ENCODE results near the gene HELZ2. TPM values are rescaled to one million over a fixed set of nuclear protein-coding genes. Genes with fewer than 3 reads are reported as not detected.

The HELZ2 gene
- total and polyA plus RNA-seq, 10 of the 15 experiments (the other 5 are each of a cell fraction or from before 2014, with no cell fraction given), result 0.05 to 33.3 (median 6.2) TPM

- TF ChIP-seq ZBTB11 (CRISPR knock-in tag; IDR thresholded peaks at IDR 0.05) (no peak), KAT2A (conservative IDR thresholded peaks at IDR 0.05; ENCODE audit: control insufficient read depth, low read depth, low read length) (no peak), IKZF2 (IDR thresholded peaks at IDR 0.05) (no peak)
Measured at GRCh38 chr20:63582382-63583063, 8.5 kb upstream of the HELZ2 start (continued).

- H3K36me3 ChIP-seq (ENCODE audit: control insufficient read depth in 2 of 2, insufficient read depth in 2 of 2, low read length in 1 of 2), result no peaks in the 10 kb centered on the region
- no peaks in the 10 kb centered on the region for H3K9me3 ChIP-seq (replicated peaks; ENCODE audit: control insufficient read depth, insufficient read depth, low read length)
- RAD21 ChIA-PET (ENCODE audit: unreplicated experiment), result interaction anchor here (1.3 to 2.3 kb wide), 4 partner anchors 41 to 393 kb away, joined by 3 to 15 read pairs (median 5); no protein-coding TSS in a partner anchor
- in situ Hi-C loops (cut with MboI), result no loop called here
- WGBS (ENCODE audit: insufficient coverage, insufficient replicate concordance, low lambda C conversion rate, missing lambda C conversion rate), result 40% methylated on average over 12 of the region's 12 CpGs
- no peak overlapping the region for H3K27ac ChIP-seq (ENCODE audit: control insufficient read depth, insufficient read depth)
- POLR2A ChIA-PET, result interaction anchor here (0.9 kb wide), 1 partner anchor 43 kb away, joined by 3 read pairs; no protein-coding TSS in a partner anchor
- CTCF ChIA-PET, result interaction anchor here (1.4 to 2.3 kb wide), 3 partner anchors 43 to 156 kb away, joined by 5 to 8 read pairs (median 8); partner anchors contain the start of genes LIME1, PTK6 and RTEL1
- no peaks in the 10 kb centered on the region; the same call in 1 of the 2 replicates for H4K20me1 ChIP-seq (ENCODE audit: control insufficient read depth, insufficient read depth)
- SMC1A ChIA-PET (ENCODE audit: uncharacterized antibody, unreplicated experiment), result interaction anchor here (1.8 to 2.2 kb wide), 2 partner anchors 43 to 133 kb away, joined by 4 to 8 read pairs; partner anchors contain the start of gene PTK6
- BruUV-seq (replicated peaks), result no TSS peak
- intact Hi-C loops (cut with micrococcal nuclease; ENCODE audit: unreplicated experiment), result no loop called here
- DNase-seq (ENCODE audit: low read depth, low spot score) (no peak), ATAC-seq (peak; percentile 94), FAIRE-seq (peak; percentile 78)
- H3K4me1 ChIP-seq (ENCODE audit: control insufficient read depth, insufficient read depth, low read length), result no peaks in the 10 kb centered on the region
- no peaks in the 10 kb centered on the region for H3K79me2 ChIP-seq (ENCODE audit: control insufficient read depth, insufficient read depth, low read length)
- no peak overlapping the region for H3K4me2 ChIP-seq (ENCODE audit: control insufficient read depth, insufficient read depth)
- H3K9ac ChIP-seq (ENCODE audit: control insufficient read depth, insufficient read depth, low read length), result no peak overlapping the region
- H3K4me3 ChIP-seq, result no peak overlapping the region
- no peaks in the 10 kb centered on the region for H3K27me3 ChIP-seq (replicated peaks in 1 of 2; ENCODE audit: control insufficient read depth in 2 of 2, insufficient read depth in 2 of 2, low read length in 1 of 2)
- H2AFZ ChIP-seq (ENCODE audit: control insufficient read depth, low read depth, low read length), result no peak overlapping the region
- TF ChIP-seq SPI1 (IDR thresholded peaks at IDR 0.05; ENCODE audit: borderline replicate concordance, insufficient read depth, low read depth, low read length) (no peak), ZNF622 (IDR thresholded peaks at IDR 0.05) (no peak), WRNIP1 (IDR thresholded peaks at IDR 0.05; ENCODE audit: borderline replicate concordance, low read depth, low read length) (no peak), TCF7 (IDR thresholded peaks at IDR 0.05; ENCODE audit: borderline replicate concordance) (no peak), ELK1 (IDR thresholded peaks at IDR 0.05; ENCODE audit: low read depth, low read length) (no peak), FOXM1 (IDR thresholded peaks at IDR 0.05; ENCODE audit: low read depth, low read length) (no peak), BRCA1 (IDR thresholded peaks at IDR 0.05; ENCODE audit: low read depth, low read length) (no peak), NR2C1 (IDR thresholded peaks at IDR 0.05) (no peak), RELB (IDR thresholded peaks at IDR 0.05; ENCODE audit: low read depth) (no peak), ETV6 (conservative IDR thresholded peaks at IDR 0.05 in 1 of 2, IDR thresholded peaks at IDR 0.05 in 1 of 2; ENCODE audit: borderline replicate concordance in 1 of 2, low read depth in 1 of 2) (no peak), HDAC6 (IDR thresholded peaks at IDR 0.05; ENCODE audit: unreplicated experiment) (no peak), ZNF207 (IDR thresholded peaks at IDR 0.05; ENCODE audit: borderline replicate concordance) (no peak)
Measured at GRCh38 chr20:63580796-63581461, 6.9 kb upstream of the HELZ2 start.

Data from GM12878 (cell line).